GM18951 (cell line): ENCODE measurements around the gene ZNF740.
A peak's percentile ranks its signal among the peaks of the same experiment; 100 is the strongest.

Experiments
- POLR2A ChIP-seq: IDR thresholded peaks from 4 replicates; pipeline ENCODE4 v1.6.1; 2011; ENCODE audit warnings: mild to moderate bottlenecking; ENCODE audit not compliant: insufficient read length, insufficient read depth; ENCODE audit errors: extremely low read depth
- in situ Hi-C: fragments of 300-500 bp; cut with MboI; formaldehyde crosslinking; loops from one replicate; pipeline ENCODE4 v1.12.0; 2022; ENCODE audit warnings: low sequenced_read_pairs, mixed read lengths, inconsistent platforms; ENCODE audit not compliant: unreplicated experiment

Gene ZNF740

GRCh38 chr12:53218551-53219291, 38.2 kb downstream of the ZNF740 start:
- TF ChIP-seq POLR2A, result no peak
- in situ Hi-C loops, result loop anchor here (10.0 kb wide), 1 partner anchor 76 kb away; the partner anchor contains the start of genes MYG1 and PFDN5

GRCh38 chr12:53219292-53219955, 38.9 kb downstream of the ZNF740 start:
- TF ChIP-seq POLR2A, result no peak
- in situ Hi-C loops, result loop anchor here (10.0 kb wide), 1 partner anchor 75 kb away; the partner anchor contains the start of genes MYG1 and PFDN5

DNA sequence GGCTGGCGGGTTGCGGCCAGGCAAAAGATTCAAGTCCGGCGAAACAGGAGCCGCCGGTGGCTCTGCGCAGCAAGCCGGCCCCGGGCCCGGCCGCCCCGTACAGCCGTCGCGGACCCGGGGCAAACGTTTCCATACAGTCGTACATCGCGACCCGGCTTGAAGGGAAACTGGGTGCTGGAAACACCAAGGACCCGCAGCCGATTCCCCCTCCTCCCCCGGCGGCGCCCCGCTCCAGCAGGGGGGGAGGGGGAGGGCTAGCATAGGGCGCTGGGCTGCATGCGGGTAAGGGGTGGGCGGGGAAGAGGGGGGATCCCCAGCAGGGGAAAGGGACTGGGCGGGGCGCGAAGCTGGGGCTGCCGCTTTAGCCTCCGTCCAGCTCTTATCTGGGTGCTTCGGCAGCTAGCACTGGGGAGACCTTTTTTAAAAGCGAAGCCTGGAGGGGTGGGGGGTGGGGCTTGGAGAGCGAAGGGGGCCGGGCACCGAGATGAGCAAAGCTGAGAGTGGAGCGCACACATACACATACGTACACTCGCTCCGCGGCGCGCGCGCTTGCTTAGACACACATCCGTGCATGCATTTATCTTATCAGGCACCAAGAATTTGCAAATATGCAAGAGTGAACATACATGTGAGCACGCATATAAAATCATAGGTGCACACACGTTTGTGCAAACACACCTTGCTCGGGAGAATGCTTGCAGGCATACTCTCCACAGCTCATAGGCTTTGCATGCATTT, 39.6 kb downstream of the ZNF740 start:
- in situ Hi-C loops, result loop anchor here (10.0 kb wide), 1 partner anchor 75 kb away; the partner anchor contains the start of genes MYG1 and PFDN5
- TF ChIP-seq POLR2A, result no peak

GRCh38 chr12:53220694-53221202, 40.2 kb downstream of the ZNF740 start:
- in situ Hi-C loops, result no loop called here
- TF ChIP-seq POLR2A, result peak; percentile 42

DNA sequence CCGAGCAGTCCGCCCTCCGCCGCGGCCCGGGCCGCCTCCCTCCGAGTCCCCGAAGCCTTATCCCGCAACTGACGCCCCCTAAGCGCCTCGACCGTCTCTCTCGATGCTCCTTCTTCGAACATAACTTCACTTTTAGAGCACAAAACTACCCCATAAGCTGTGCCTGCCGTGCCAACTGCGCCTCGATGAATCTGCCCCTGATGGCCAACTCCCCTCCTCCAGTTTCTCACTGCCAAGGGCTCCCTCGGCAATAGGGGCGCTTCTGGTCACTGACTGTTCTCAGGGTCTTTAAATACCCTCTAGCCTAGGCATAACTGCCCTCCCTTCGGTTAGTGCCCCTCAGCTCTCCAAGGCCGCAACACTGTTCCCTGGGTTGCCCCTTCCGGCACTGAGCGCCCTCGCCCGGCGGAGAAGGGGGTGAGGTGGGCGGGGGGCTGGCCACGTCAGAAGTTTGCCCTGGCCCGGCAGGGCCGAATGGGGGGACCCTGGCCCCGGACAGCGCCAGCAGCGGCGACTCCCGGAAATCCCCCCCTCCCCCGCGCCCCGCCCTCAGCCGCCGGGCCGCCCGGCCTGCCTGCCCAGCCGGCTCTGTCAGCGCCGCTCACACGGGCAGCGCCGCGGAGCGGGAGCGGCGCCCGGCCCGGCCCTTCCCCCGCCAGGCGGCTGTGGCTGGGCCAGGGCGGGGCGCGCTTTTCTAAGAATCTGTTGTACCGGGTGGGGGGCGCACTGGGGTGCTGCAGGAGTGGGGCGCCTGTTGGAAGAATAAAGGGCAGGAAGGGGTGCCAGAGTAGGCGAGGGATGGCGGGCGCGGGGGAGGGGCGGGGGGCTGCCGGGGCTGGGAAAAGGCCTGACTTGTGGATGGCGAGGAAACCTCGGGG, 40.9 kb downstream of the ZNF740 start:
- in situ Hi-C loops, result no loop called here

GRCh38 chr12:53222170-53222721, 41.7 kb downstream of the ZNF740 start:
- no peak for TF ChIP-seq POLR2A
- in situ Hi-C loops, result no loop called here

More for the DNA sequence above, 40.9 kb downstream of the ZNF740 start:
- TF ChIP-seq POLR2A, result peak; percentile 65

GRCh38 chr12:53222806-53223261, 42.3 kb downstream of the ZNF740 start:
- no peak for TF ChIP-seq POLR2A
- in situ Hi-C loops, result no loop called here

DNA sequence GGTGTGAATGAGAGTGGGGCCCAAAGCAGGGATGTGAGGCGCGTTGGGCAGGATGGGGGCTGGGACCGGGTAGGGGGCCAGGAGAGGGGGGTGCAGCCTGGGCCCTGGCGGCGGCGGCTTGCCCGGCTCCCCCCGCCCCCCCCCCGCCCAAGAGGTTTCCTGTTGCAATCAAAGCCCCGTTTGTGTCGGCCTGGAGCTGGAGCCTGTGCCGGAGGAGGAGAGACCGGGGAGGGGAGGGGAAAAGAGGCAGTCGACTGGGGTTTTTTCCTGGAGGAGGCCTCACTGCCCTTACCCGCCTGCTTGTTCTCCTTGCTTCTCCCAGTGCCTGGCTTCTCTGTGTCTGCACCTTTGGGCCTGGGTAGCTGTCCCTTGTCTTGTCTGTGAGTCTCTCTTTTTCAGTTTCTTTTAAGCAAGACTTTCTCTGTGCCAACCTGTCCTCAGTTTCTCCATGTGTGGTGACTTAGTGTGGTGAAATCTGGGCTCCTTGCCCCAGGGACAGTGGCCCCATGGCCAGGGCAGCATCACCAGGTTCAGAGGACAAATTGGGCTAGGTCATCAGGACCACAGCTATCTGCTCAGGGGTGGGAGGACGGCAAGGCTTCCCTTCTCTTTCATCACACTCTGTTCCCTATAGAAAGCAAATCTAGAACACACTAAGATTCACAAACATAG, 43.0 kb downstream of the ZNF740 start:
- no peak for TF ChIP-seq POLR2A
- in situ Hi-C loops, result no loop called here

GRCh38 chr12:53224061-53224896, 43.8 kb downstream of the ZNF740 start:
- in situ Hi-C loops, result no loop called here
- TF ChIP-seq POLR2A, result no peak

GRCh38 chr12:53224897-53225634, 44.5 kb downstream of the ZNF740 start:
- in situ Hi-C loops, result no loop called here
- TF ChIP-seq POLR2A, result no peak
